GM23248 (cell line): ENCODE measurements around the gene ZNF593OS. TPM values are rescaled to one million over a fixed set of nuclear protein-coding genes. Genes with fewer than 3 reads are reported as not detected.

Experiments used
- DNase-seq: peaks from one replicate; pipeline ENCODE4 v3.0.0-alpha.2; 2015
- H2AFZ ChIP-seq: fragments of 200-600 bp; sonication (generic); 2 replicates; pipeline ENCODE4 v1.6.1; 2016; ENCODE audit warnings: antibody characterized with exemption
- H3F3A ChIP-seq: fragments of 200-600 bp; sonication (generic); 2 replicates; pipeline ENCODE4 v1.6.1; 2016; ENCODE audit warnings: mild to moderate bottlenecking, antibody characterized with exemption, mixed run types; ENCODE audit not compliant: insufficient read depth
- H3K27ac ChIP-seq: fragments of 200-600 bp; sonication (generic); 2 replicates; pipeline ENCODE4 v1.5.1; 2016; ENCODE audit warnings: mild to moderate bottlenecking
- H3K27me3 ChIP-seq: fragments of 200-600 bp; sonication (generic); replicated peaks from 2 replicates; pipeline ENCODE4 v1.6.1; 2016; ENCODE audit warnings: mild to moderate bottlenecking; ENCODE audit not compliant: insufficient read depth
- H3K36me3 ChIP-seq: fragments of 200-600 bp; sonication (generic); 2 replicates; pipeline ENCODE4 v1.6.1; 2016; ENCODE audit warnings: low read depth, mild to moderate bottlenecking
- H3K4me1 ChIP-seq: fragments of 200-600 bp; sonication (generic); 2 replicates; pipeline ENCODE4 v1.6.1; 2016; ENCODE audit warnings: mild to moderate bottlenecking; ENCODE audit not compliant: insufficient read depth
- H3K4me2 ChIP-seq: fragments of 200-600 bp; sonication (generic); one replicate; pipeline ENCODE4 v1.6.1; 2016; ENCODE audit warnings: mild to moderate bottlenecking; ENCODE audit not compliant: unreplicated experiment
- H3K4me3 ChIP-seq: fragments of 200-600 bp; sonication (generic); 2 replicates; pipeline ENCODE4 v1.5.1; 2016; ENCODE audit warnings: mild to moderate bottlenecking
- H3K79me2 ChIP-seq: fragments of 200-600 bp; sonication (generic); 2 replicates; pipeline ENCODE4 v1.6.1; 2016; ENCODE audit warnings: mild to moderate bottlenecking; ENCODE audit not compliant: insufficient read depth
- H3K9ac ChIP-seq: fragments of 200-600 bp; sonication (generic); 2 replicates; pipeline ENCODE4 v1.6.1; 2016; ENCODE audit warnings: mild to moderate bottlenecking
- H3K9me2 ChIP-seq: fragments of 200-600 bp; sonication (generic); 2 replicates; pipeline ENCODE4 v1.6.1; 2016; ENCODE audit warnings: mixed run types, mild to moderate bottlenecking, moderate library complexity; ENCODE audit not compliant: insufficient read depth
- H3K9me3 ChIP-seq: fragments of 200-600 bp; sonication (generic); one replicate; pipeline ENCODE4 v1.6.1; 2017; ENCODE audit warnings: low read depth
- H4K20me1 ChIP-seq: fragments of 200-600 bp; sonication (generic); 2 replicates; pipeline ENCODE4 v1.6.0; 2016; ENCODE audit not compliant: insufficient read depth
- EZH2 ChIP-seq: fragments of 200-600 bp; sonication (generic); IDR thresholded peaks from 2 replicates; pipeline ENCODE4 v1.6.1; 2018; ENCODE audit warnings: antibody characterized with exemption, mild to moderate bottlenecking; ENCODE audit not compliant: insufficient read depth, poor library complexity, severe bottlenecking
- EZH2phosphoT487 ChIP-seq: fragments of 200-600 bp; sonication (generic); IDR thresholded peaks from 2 replicates; pipeline ENCODE4 v1.6.1; 2018; ENCODE audit warnings: antibody characterized with exemption, moderate library complexity, mild to moderate bottlenecking, low read depth; ENCODE audit not compliant: insufficient read depth
- WGBS, 2 experiments: methylation state at CpG; one replicate each; pipeline ENCODE4 v1.1.6; 2015 to 2017; ENCODE audit warnings: low lambda C conversion rate in 2 of 2, low coverage in 1 of 2; ENCODE audit errors: missing lambda C conversion rate in 2 of 2; 5-methylcytosine and 5-hydroxymethylcytosine counted together
- in situ Hi-C: fragments of 300-500 bp; cut with MboI; formaldehyde crosslinking; loops from 2 replicates; pipeline ENCODE4 v1.15.0; 2020
- polyA plus RNA-seq: library from polyadenylated mRNA; unstranded; fragments of >200 nt; fragmentation: Nextera tagmentation; extraction: Ambion mirVana; gene quantifications from 2 replicates; pipeline ENCODE4 v1.2.1, GENCODE V29; 2016
- total RNA-seq: library from RNA; depleted of rRNA; stranded (reverse); fragments of >200 nt; shearing (Covaris generic); gene quantifications from 2 replicates; pipeline ENCODE4 v1.2.3, GENCODE V29; 2014

ZNF593OS gene
- total and polyA plus RNA-seq, 2 experiments from 2014 or later: 0.85 TPM; not detected in 1

GRCh38 chr1:26203642-26204318 lies 32.1 kb upstream of the ZNF593OS start:
- Histone ChIP-seq H3K79me2 (no peaks in the 10 kb centered on the region), H3K9me2 (no peaks in the 10 kb centered on the region), H3K4me2 (no peak overlapping the region), H3K9ac (no peak overlapping the region), H3K36me3 (no peaks in the 10 kb centered on the region), H3K27me3 (no peaks in the 10 kb centered on the region; the same call in none of the 2 replicates), H3K27ac (no peak overlapping the region), H2AFZ (no peak overlapping the region), H3K4me1 (peaks cover 6% of the 10 kb centered on the region; the same call in 1 of the 2 replicates), H3K9me3 (no peaks in the 10 kb centered on the region), H4K20me1 (no peaks in the 10 kb centered on the region), H3F3A (no peaks in the 10 kb centered on the region), H3K4me3 (no peak overlapping the region)
- in situ Hi-C loops: no loop called here
- no peak for DNase-seq
- WGBS, 2 experiments: 64 to 67% methylated on average over 9 of the region's 9 CpGs
- TF ChIP-seq EZH2phosphoT487: no peak
- TF ChIP-seq EZH2: no peak

GRCh38 chr1:26200413-26200812 lies 28.8 kb upstream of the ZNF593OS start:
- no peak overlapping the region for H2AFZ ChIP-seq
- H3K36me3 ChIP-seq: no peaks in the 10 kb centered on the region
- H3K79me2 ChIP-seq: no peaks in the 10 kb centered on the region
- H3K27me3 ChIP-seq: no peaks in the 10 kb centered on the region; the same call in none of the 2 replicates
- no peaks in the 10 kb centered on the region for H3F3A ChIP-seq
- no peaks in the 10 kb centered on the region for H4K20me1 ChIP-seq
- H3K9ac ChIP-seq: no peak overlapping the region
- H3K9me2 ChIP-seq: no peaks in the 10 kb centered on the region
- H3K4me1 ChIP-seq: peaks cover 6% of the 10 kb centered on the region; the same call in 1 of the 2 replicates
- WGBS, 2 experiments: 78 to 83% methylated on average over 5 of the region's 5 CpGs
- TF ChIP-seq EZH2phosphoT487 (no peak), EZH2 (no peak)
- no peaks in the 10 kb centered on the region for H3K9me3 ChIP-seq
- no peak overlapping the region for H3K4me3 ChIP-seq
- DNase-seq: no peak
- in situ Hi-C loops: no loop called here
- H3K4me2 ChIP-seq: no peak overlapping the region
- no peak overlapping the region for H3K27ac ChIP-seq

DNA sequence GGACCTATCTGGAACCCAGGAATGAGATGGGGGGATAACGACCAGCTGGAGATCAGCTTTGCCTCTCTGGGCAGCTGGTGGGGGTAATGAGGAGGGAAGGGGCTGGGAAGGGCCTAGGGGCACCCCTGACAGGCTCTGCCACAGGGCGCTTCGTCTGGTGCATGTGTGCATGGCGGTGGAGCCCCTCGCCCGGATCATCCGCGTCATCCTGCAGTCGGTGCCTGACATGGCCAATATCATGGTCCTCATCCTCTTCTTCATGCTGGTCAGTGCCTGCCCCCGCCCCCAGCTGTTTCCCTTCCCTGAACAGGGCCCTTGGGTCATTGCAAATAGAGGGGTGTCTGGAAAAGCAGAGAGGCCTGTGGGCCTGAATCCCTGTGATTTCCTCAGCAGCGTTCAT lies 26.2 kb upstream of the ZNF593OS start:
- Histone ChIP-seq H3K9me2 (no peaks in the 10 kb centered on the region), H3K4me3 (no peak overlapping the region), H3K79me2 (no peaks in the 10 kb centered on the region), H2AFZ (no peak overlapping the region), H3K27me3 (peaks cover 12% of the 10 kb centered on the region; the same call in 1 of the 2 replicates), H3F3A (no peaks in the 10 kb centered on the region), H3K4me1 (peaks cover 6% of the 10 kb centered on the region; the same call in 1 of the 2 replicates), H3K9ac (no peak overlapping the region), H4K20me1 (no peaks in the 10 kb centered on the region), H3K27ac (no peak overlapping the region), H3K9me3 (no peaks in the 10 kb centered on the region), H3K4me2 (no peak overlapping the region), H3K36me3 (no peaks in the 10 kb centered on the region)
- in situ Hi-C loops: no loop called here
- DNase-seq: no peak
- no peak for TF ChIP-seq EZH2
- TF ChIP-seq EZH2phosphoT487: no peak
- WGBS, 2 experiments: 63 to 72% methylated on average over 11 of the region's 11 CpGs

GRCh38 chr1:26197301-26197700 lies 25.7 kb upstream of the ZNF593OS start:
- in situ Hi-C loops: no loop called here
- Histone ChIP-seq H3K36me3 (no peaks in the 10 kb centered on the region), H3K9ac (no peak overlapping the region), H3K79me2 (no peaks in the 10 kb centered on the region), H3K4me1 (peaks cover 6% of the 10 kb centered on the region; the same call in 1 of the 2 replicates), H2AFZ (no peak overlapping the region), H3K27ac (no peak overlapping the region), H3F3A (no peaks in the 10 kb centered on the region), H3K4me3 (no peak overlapping the region), H3K27me3 (peaks cover 12% of the 10 kb centered on the region; the same call in 1 of the 2 replicates), H3K9me2 (no peaks in the 10 kb centered on the region), H4K20me1 (no peaks in the 10 kb centered on the region), H3K9me3 (no peaks in the 10 kb centered on the region), H3K4me2 (no peak overlapping the region)
- WGBS, 2 experiments: 58 to 81% methylated on average over 3 of the region's 3 CpGs
- no peak for DNase-seq
- TF ChIP-seq EZH2: no peak
- no peak for TF ChIP-seq EZH2phosphoT487
